HepG2 (cell line): ENCODE results near the gene ARL16. TPM values are rescaled to one million over a fixed set of nuclear protein-coding genes. Genes with fewer than 3 reads are reported as not detected.
A peak's percentile ranks its signal among the peaks of the same experiment; 100 is the strongest.

Source experiments
- CBX1 ChIP-seq: IDR thresholded peaks from one replicate; pipeline ENCODE4 v1.6.1; 2016; ENCODE audit warnings: antibody characterized with exemption, low read depth
- GATAD2A ChIP-seq: IDR thresholded peaks from 2 replicates; pipeline ENCODE4 v1.6.1; 2016
- HDAC2 ChIP-seq: sonication (generic); formaldehyde crosslinking; IDR thresholded peaks from 2 replicates; pipeline ENCODE4 v1.4.0; 2020; ENCODE audit warnings: missing genetic modification reagents
- KDM1A ChIP-seq: IDR thresholded peaks from 2 replicates; pipeline ENCODE4 v1.6.1; 2016; ENCODE audit warnings: missing compliant biosample characterization
- KDM3A ChIP-seq: IDR thresholded peaks from 2 replicates; pipeline ENCODE4 v1.6.1; 2018; ENCODE audit warnings: low read depth, missing compliant biosample characterization
- MED8 ChIP-seq: sonication (generic); formaldehyde crosslinking; IDR thresholded peaks from 2 replicates; pipeline ENCODE4 v1.8.1; 2023; ENCODE audit warnings: mild to moderate bottlenecking, missing genetic modification reagents; ENCODE audit not compliant: insufficient replicate concordance
- MIER3 ChIP-seq: IDR thresholded peaks from 2 replicates; pipeline ENCODE4 v1.6.1; 2016; ENCODE audit warnings: missing compliant biosample characterization, borderline replicate concordance
- NFE2 ChIP-seq: sonication (generic); formaldehyde crosslinking; IDR thresholded peaks from 2 replicates; pipeline ENCODE4 v1.4.0; 2020; ENCODE audit warnings: missing genetic modification reagents
- POLR2AphosphoS2 ChIP-seq: IDR thresholded peaks from 2 replicates; pipeline ENCODE4 v1.6.1; 2011; ENCODE audit warnings: low read depth, low read length, improper control_type of control experiment
- SIN3B ChIP-seq: fragments of 150-350 bp; IDR thresholded peaks from 2 replicates; pipeline ENCODE4 v1.6.1; 2014; ENCODE audit warnings: low read length
- ZBTB7A ChIP-seq: sonication (generic); formaldehyde crosslinking; IDR thresholded peaks from 2 replicates; pipeline ENCODE4 v1.8.0; 2022; ENCODE audit warnings: mild to moderate bottlenecking, missing genetic modification reagents
- ZFP37 ChIP-seq: sonication (generic); formaldehyde crosslinking; IDR thresholded peaks from 2 replicates; pipeline ENCODE4 v1.4.0; 2020; ENCODE audit warnings: missing genetic modification reagents, borderline replicate concordance
- ZFY ChIP-seq: sonication (generic); formaldehyde crosslinking; IDR thresholded peaks from 2 replicates; pipeline ENCODE4 v1.4.0; 2020; ENCODE audit warnings: missing genetic modification reagents
- ZKSCAN8 ChIP-seq: IDR thresholded peaks from 2 replicates; pipeline ENCODE4 v1.6.1; 2016; ENCODE audit warnings: borderline replicate concordance, missing genetic modification reagents, missing compliant biosample characterization
- ZNF383 ChIP-seq: sonication (generic); formaldehyde crosslinking; IDR thresholded peaks from 2 replicates; pipeline ENCODE4 v1.4.0; 2020; ENCODE audit warnings: missing genetic modification reagents, mild to moderate bottlenecking, borderline replicate concordance
- ZNF513 ChIP-seq: sonication (generic); formaldehyde crosslinking; conservative IDR thresholded peaks from 2 replicates; pipeline ENCODE4 v1.5.0; 2020; ENCODE audit warnings: missing genetic modification reagents
- ZNF546 ChIP-seq: sonication (generic); formaldehyde crosslinking; conservative IDR thresholded peaks from 2 replicates; pipeline ENCODE4 v1.8.1; 2023; ENCODE audit warnings: mild to moderate bottlenecking, missing genetic modification reagents
- ZNF660 ChIP-seq: sonication (generic); formaldehyde crosslinking; IDR thresholded peaks from 2 replicates; pipeline ENCODE4 v1.5.1; 2020; ENCODE audit warnings: mild to moderate bottlenecking, low read depth, missing genetic modification reagents, borderline replicate concordance
- polyA plus RNA-seq, 8 experiments: library from polyadenylated mRNA; depleted of rRNA in 3 of 8; stranded (reverse) in 7 of 8; unstranded in 1 of 8; fragments of >200 nt; fragmentation: Illumina TruSeq in 4 of 8; extraction: Trizol in 4 of 8; gene quantifications; 2 replicates each; pipeline versions ENCODE4 v1.2.1 to v1.2.3, GENCODE V29; 2011 to 2016; ENCODE audit warnings: low read depth in 4 of 8, missing spikeins in 1 of 8, mixed read lengths in 1 of 8; ENCODE audit not compliant: insufficient read depth in 1 of 8
- total RNA-seq, 5 experiments: library from RNA; depleted of rRNA; stranded (reverse); fragments of >200 nt; fragmentation: Illumina TruSeq; extraction: Trizol; gene quantifications; 2 replicates each; pipeline ENCODE4 v1.2.3, GENCODE V29; 2016; ENCODE audit warnings: low read depth in 1 of 5
- TF ChIP-seq, protein P1 (sequence below): sonication (generic); formaldehyde crosslinking; IDR thresholded peaks from 2 replicates; pipeline ENCODE4 v1.8.1; 2023; ENCODE audit warnings: mild to moderate bottlenecking, moderate library complexity, missing genetic modification reagents
- TF ChIP-seq, protein P2 (sequence below): sonication (generic); formaldehyde crosslinking; IDR thresholded peaks from 2 replicates; pipeline ENCODE4 v1.5.1; 2020; ENCODE audit warnings: mild to moderate bottlenecking, moderate library complexity, missing genetic modification reagents
- TF ChIP-seq, protein P3 (sequence below): sonication (generic); formaldehyde crosslinking; IDR thresholded peaks from 2 replicates; pipeline ENCODE4 v1.5.1; 2020; ENCODE audit warnings: missing genetic modification reagents, mild to moderate bottlenecking, borderline replicate concordance
- TF ChIP-seq, protein P4 (sequence below): IDR thresholded peaks from 2 replicates; pipeline ENCODE4 v1.6.1; 2016

The ARL16 gene
- total and polyA plus RNA-seq, 2 of the 13 experiments (the other 11 are each of a cell fraction or from before 2014, with no cell fraction given), result 20.8 to 30.8 TPM

GRCh38 chr17:81666342-81667191 is 17.0 kb downstream of the ARL16 start, which contains the start of the genes CCDC137 and OXLD1 (continued):
- TF ChIP-seq, protein P1, sequence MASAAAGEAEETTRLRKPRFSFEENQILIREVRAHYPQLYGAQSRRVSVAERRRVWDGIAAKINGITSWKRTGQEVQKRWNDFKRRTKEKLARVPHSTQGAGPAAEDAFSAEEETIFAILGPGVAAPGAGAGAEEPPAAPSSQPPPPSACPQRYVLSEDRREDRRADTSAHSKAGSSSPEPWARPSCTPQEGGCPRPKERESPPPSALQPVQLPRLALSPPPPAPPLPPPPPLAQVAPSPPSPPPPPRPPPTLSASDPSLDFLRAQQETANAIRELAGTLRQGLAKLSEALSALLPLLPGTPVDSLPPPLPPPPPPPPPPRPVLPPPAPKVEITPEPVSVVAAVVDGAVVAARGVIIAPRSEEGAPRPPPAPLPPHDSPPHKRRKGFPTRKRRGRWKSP (CRISPR knock-in tag), result 0 out of 2 replicates have a peak, but pooled peaks have one; percentile 3
- TF ChIP-seq ZBTB7A (CRISPR knock-in tag) (peak; percentile 72), HDAC2 (peak; percentile 79; the same call in 1 of the 2 replicates), ZFP37 (CRISPR knock-in tag) (peak; percentile 76; the same call in 1 of the 2 replicates), NFE2 (CRISPR knock-in tag) (no peak), ZNF513 (CRISPR knock-in tag) (0 out of 2 replicates have a peak, but pooled peaks have one; percentile 86), ZNF383 (CRISPR knock-in tag) (peak; percentile 85), MED8 (CRISPR knock-in tag) (no peak), ZNF660 (CRISPR knock-in tag) (no peak), MIER3 (CRISPR knock-in tag) (peak; percentile 85; the same call in 1 of the 2 replicates), KDM1A (CRISPR knock-in tag) (no peak), POLR2AphosphoS2 (no peak), ZFY (CRISPR knock-in tag) (peak; percentile 88), KDM3A (no peak; the same call in 1 of the 2 replicates), SIN3B (peak; percentile 79), GATAD2A (CRISPR knock-in tag) (0 out of 2 replicates have a peak, but pooled peaks have one; percentile 8), CBX1 (peak; percentile 84), ZKSCAN8 (CRISPR knock-in tag) (no peak), ZNF546 (CRISPR knock-in tag) (no peak)
- TF ChIP-seq, protein P2, sequence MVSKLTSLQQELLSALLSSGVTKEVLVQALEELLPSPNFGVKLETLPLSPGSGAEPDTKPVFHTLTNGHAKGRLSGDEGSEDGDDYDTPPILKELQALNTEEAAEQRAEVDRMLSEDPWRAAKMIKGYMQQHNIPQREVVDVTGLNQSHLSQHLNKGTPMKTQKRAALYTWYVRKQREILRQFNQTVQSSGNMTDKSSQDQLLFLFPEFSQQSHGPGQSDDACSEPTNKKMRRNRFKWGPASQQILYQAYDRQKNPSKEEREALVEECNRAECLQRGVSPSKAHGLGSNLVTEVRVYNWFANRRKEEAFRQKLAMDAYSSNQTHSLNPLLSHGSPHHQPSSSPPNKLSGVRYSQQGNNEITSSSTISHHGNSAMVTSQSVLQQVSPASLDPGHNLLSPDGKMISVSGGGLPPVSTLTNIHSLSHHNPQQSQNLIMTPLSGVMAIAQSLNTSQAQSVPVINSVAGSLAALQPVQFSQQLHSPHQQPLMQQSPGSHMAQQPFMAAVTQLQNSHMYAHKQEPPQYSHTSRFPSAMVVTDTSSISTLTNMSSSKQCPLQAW (CRISPR knock-in tag), result peak; percentile 75; the same call in 1 of the 2 replicates
- TF ChIP-seq, protein P3, sequence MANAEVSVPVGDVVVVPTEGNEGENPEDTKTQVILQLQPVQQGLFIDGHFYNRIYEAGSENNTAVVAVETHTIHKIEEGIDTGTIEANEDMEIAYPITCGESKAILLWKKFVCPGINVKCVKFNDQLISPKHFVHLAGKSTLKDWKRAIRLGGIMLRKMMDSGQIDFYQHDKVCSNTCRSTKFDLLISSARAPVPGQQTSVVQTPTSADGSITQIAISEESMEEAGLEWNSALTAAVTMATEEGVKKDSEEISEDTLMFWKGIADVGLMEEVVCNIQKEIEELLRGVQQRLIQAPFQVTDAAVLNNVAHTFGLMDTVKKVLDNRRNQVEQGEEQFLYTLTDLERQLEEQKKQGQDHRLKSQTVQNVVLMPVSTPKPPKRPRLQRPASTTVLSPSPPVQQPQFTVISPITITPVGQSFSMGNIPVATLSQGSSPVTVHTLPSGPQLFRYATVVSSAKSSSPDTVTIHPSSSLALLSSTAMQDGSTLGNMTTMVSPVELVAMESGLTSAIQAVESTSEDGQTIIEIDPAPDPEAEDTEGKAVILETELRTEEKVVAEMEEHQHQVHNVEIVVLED, result peak; percentile 91
- TF ChIP-seq, protein P4, sequence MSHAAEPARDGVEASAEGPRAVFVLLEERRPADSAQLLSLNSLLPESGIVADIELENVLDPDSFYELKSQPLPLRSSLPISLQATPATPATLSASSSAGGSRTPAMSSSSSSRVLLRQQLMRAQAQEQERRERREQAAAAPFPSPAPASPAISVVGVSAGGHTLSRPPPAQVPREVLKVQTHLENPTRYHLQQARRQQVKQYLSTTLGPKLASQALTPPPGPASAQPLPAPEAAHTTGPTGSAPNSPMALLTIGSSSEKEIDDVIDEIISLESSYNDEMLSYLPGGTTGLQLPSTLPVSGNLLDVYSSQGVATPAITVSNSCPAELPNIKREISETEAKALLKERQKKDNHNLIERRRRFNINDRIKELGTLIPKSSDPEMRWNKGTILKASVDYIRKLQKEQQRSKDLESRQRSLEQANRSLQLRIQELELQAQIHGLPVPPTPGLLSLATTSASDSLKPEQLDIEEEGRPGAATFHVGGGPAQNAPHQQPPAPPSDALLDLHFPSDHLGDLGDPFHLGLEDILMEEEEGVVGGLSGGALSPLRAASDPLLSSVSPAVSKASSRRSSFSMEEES, result 0 out of 2 replicates have a peak, but pooled peaks have one; percentile 44
